ENCODE results near the gene TULP4.
"Not testable (repeated sequence)": the region's sequence is repeated elsewhere in the genome, so short reads cannot be mapped to it uniquely, and the experiment has no call there.

The TULP4 gene

GRCh38 chr6:158329531-158329930 lies 17.3 kb downstream of the TULP4 start:
- DNase-seq: no peak

- no peak for DNase-seq
Measured at GRCh38 chr6:158330016-158330415, 17.8 kb downstream of the TULP4 start.

- DNase-seq: no peak
Measured at GRCh38 chr6:158332237-158332636, 20.0 kb downstream of the TULP4 start.

- no peak for DNase-seq
Measured at GRCh38 chr6:158333094-158333493, 20.8 kb downstream of the TULP4 start.

- no peak for DNase-seq
Measured at GRCh38 chr6:158334534-158334933, 22.3 kb downstream of the TULP4 start.

- no peak for DNase-seq
Measured at GRCh38 chr6:158337332-158337731, 25.1 kb downstream of the TULP4 start.

GRCh38 chr6:158338311-158339112 lies 26.2 kb downstream of the TULP4 start:
- no peak for DNase-seq

DNA sequence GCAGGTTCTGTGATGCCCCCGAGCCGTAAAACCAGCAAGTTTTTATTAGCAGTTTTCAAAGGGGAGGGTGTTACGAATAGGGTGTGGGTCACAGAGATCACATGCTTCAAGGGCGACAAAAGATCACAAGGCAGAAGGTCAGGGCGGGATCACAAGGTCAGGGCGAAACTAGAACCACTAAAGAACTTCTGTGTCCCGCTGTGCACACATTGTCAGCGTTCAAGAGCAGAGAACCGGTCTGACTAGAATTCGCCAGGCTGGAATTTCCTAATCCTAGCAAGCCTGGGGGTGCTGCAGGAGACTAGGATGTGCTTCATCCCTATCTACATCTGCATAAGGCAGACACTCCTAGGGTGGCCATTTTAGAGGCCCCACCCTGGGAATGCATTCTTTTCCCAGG lies 26.9 kb downstream of the TULP4 start:
- not testable (repeated sequence) for DNase-seq

DNA sequence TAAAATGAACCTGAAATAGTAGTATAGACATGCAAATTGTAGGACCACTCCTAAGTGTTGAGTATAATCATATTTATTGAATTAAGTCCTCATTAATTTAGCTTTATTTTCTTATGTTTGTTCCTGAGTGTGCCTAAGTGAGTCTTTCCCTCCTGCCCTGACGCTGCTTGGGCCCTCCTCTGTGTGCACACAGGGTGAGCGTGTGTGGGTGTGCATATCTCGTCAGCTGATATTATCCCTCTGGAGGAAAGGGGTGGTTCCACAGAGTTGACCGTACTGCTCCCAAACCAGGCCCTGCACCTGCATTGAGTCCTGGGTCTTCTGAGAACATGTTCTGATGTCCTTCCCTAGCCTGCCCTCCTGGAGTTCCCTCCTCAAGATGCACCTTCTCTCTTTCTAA lies 28.0 kb downstream of the TULP4 start:
- DNase-seq: no peak

GRCh38 chr6:158344534-158344933 lies 32.3 kb downstream of the TULP4 start:
- DNase-seq: peak; percentile 19

GRCh38 chr6:158345444-158345843 lies 33.2 kb downstream of the TULP4 start:
- not testable (repeated sequence) for DNase-seq

- DNase-seq: no peak
Measured at GRCh38 chr6:158347335-158347734, 35.1 kb downstream of the TULP4 start.

DNA sequence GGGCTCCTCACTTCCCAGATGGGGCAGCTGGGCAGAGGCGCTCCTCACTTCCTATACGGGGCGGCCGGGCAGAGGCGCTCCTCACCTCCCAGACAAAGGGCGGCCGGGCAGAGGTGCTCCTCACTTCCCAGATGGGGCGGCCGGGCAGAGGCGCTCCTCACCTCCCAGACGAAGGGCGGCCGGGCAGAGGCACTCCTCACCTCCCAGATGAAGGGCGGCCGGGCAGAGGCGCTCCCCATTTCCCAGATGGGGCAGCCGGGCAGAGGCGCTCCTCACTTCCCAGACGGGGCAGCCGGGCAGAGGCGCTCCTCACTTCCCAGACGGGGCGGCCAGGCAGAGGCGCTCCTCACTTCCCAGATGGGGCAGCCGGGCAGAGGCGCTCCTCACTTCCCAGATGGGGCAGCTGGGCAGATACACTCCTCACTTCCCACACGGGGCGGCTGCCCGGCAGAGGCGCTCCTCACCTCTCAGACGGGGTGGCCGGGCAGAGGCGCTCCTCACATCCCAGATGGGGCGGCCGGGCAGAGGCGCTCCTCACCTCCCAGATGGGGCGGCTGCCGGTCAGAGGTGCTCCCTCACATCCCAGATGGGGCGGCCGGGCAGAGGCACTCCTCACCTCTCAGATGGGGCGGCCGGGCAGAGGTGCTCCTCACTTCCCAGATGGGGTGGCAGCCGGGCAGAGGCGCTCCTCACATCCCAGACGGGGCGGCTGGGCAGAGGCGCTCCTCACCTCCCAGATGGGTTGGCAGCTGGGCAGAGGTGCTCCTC lies 36.7 kb downstream of the TULP4 start:
- not testable (repeated sequence) for DNase-seq

DNA sequence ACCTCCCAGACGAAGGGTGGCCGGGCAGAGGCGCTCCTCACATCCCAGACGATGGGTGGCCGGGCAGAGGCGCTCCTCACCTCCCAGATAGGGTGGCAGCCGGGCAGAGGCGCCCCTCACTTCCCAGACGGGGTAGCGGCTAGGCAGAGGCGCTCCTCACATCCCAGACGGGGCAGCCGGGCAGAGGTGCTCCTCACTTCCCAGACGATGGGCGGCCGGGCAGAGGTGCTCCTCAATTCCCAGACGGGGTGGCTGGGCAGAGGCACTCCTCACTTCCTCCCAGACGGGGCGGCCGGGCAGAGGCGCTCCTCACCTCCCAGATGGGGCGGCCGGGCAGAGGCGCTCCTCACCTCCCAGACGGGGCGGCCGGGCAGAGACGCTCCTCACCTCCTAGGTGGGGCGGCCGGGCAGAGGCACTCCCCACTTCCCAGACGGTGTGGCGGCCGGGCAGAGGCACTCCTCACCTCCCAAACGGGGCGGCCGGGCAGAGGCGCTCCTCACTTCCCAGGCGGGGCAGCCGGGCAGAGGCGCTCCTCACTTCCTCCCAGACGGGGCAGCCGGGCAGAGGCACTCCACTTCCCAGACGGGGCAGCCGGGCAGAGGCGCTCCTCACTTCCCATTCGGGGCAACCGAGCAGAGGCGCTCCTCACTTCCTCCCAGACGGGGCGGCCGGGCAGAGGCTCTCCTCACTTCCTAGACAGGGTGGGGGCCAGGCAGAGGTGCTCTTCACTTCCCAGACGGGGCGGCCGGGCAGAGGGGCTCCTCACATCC lies 37.4 kb downstream of the TULP4 start:
- DNase-seq: not testable (repeated sequence)

DNA sequence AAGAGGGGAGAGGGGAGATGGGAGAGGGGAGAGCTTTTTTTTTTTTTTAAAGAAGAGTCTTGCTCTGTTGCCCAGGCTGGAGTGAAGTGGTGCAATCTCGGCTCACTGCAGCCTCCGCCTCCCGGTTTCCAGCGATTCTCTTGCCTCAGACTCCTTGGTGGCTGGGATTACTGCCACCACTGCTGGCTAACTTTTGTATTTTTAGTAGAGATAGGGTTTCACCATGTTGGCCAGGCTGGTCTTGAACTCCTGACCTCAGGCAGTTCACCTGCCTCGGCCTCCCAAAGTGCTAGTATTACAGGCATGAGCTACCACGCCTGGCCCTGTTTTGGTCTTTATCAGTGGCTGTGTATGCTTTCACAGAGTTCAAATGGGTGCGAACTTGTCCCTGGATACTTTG lies 38.5 kb downstream of the TULP4 start:
- not testable (repeated sequence) for DNase-seq

GRCh38 chr6:158353883-158354877 lies 41.9 kb downstream of the TULP4 start:
- no peak for DNase-seq

- no peak for DNase-seq
Measured at GRCh38 chr6:158356586-158357546, 44.6 kb downstream of the TULP4 start.

GRCh38 chr6:158357570-158358216 lies 45.4 kb downstream of the TULP4 start:
- DNase-seq: peak; percentile 39

GRCh38 chr6:158358450-158359077 lies 46.3 kb downstream of the TULP4 start:
- no peak for DNase-seq

GRCh38 chr6:158361068-158361467 lies 48.8 kb downstream of the TULP4 start:
- DNase-seq: no peak
